ENCODE results near the gene ZDHHC22. TPM values are rescaled to one million over a fixed set of nuclear protein-coding genes. Genes with fewer than 3 reads are reported as not detected.
A peak's percentile ranks its signal among the peaks of the same experiment; 100 is the strongest.

Gene ZDHHC22
- total RNA-seq, 1 donor from 2014 or later: not detected

- DNase-seq: no peak
Measured at GRCh38 chr14:77102154-77102553, 39.4 kb downstream of the ZDHHC22 start.

- DNase-seq: peak; percentile 53
Measured at GRCh38 chr14:77100961-77101360, 40.6 kb downstream of the ZDHHC22 start.

- DNase-seq: peak; percentile 65
Measured at GRCh38 chr14:77099425-77100167, 42.0 kb downstream of the ZDHHC22 start.

GRCh38 chr14:77098529-77099353, 42.9 kb downstream of the ZDHHC22 start:
- DNase-seq: peak; percentile 41

GRCh38 chr14:77097700-77098528, 43.7 kb downstream of the ZDHHC22 start, which contains the start of gene CIPC:
Gene CIPC (plus strand): TSS chr14:77098258. CDS start chr14:77105709, 7,451 bp downstream.
- DNase-seq: peak; percentile 100

- peak; percentile 60 for DNase-seq
Measured at GRCh38 chr14:77097006-77097699, 44.4 kb downstream of the ZDHHC22 start.

- peak; percentile 92 for DNase-seq
Measured at GRCh38 chr14:77094672-77095284, 46.8 kb downstream of the ZDHHC22 start.

GRCh38 chr14:77092676-77093075, 48.9 kb downstream of the ZDHHC22 start:
- DNase-seq: no peak

GRCh38 chr14:77091518-77091917, 50.1 kb downstream of the ZDHHC22 start:
- DNase-seq: no peak

- DNase-seq: no peak
Measured at GRCh38 chr14:77088645-77089044, 52.9 kb downstream of the ZDHHC22 start.

- no peak for DNase-seq
Measured at GRCh38 chr14:77088219-77088618, 53.4 kb downstream of the ZDHHC22 start.

- no peak for DNase-seq
Measured at GRCh38 chr14:77087631-77088030, 54.0 kb downstream of the ZDHHC22 start.

GRCh38 chr14:77086951-77087350, 54.6 kb downstream of the ZDHHC22 start:
- no peak for DNase-seq

- peak; percentile 28 for DNase-seq
Measured at GRCh38 chr14:77086017-77086727, 55.4 kb downstream of the ZDHHC22 start.

- no peak for DNase-seq
Measured at GRCh38 chr14:77085538-77085937, 56.1 kb downstream of the ZDHHC22 start.

- no peak for DNase-seq
Measured at GRCh38 chr14:77084985-77085384, 56.6 kb downstream of the ZDHHC22 start.

GRCh38 chr14:77083082-77083481, 58.5 kb downstream of the ZDHHC22 start:
- DNase-seq: no peak

GRCh38 chr14:77082356-77082755, 59.2 kb downstream of the ZDHHC22 start:
- no peak for DNase-seq

All from dermis blood vessel endothelial cell (primary cell).